MM.1S (cell line): ENCODE results near the gene LMNA.

Source experiments
- DNase-seq: peaks from one replicate; pipeline ENCODE4 v3.0.0-alpha.2; 2015
- H2AFZ ChIP-seq: fragments of 300-600 bp; sonication (generic); 2 replicates; pipeline ENCODE4 v1.6.0; 2016; ENCODE audit warnings: antibody characterized with exemption, low read length
- H3F3A ChIP-seq: fragments of 300-600 bp; sonication (generic); 2 replicates; pipeline ENCODE4 v1.6.1; 2016; ENCODE audit warnings: mild to moderate bottlenecking, antibody characterized with exemption, low read length, moderate library complexity, mixed read lengths; ENCODE audit not compliant: insufficient read depth
- H3K27ac ChIP-seq: fragments of 300-600 bp; sonication (generic); 2 replicates; pipeline ENCODE4 v1.5.1; 2016; ENCODE audit warnings: mild to moderate bottlenecking, low read length
- H3K27me3 ChIP-seq: fragments of 300-600 bp; sonication (generic); replicated peaks from 2 replicates; pipeline ENCODE4 v1.6.0; 2016; ENCODE audit warnings: low read length; ENCODE audit not compliant: insufficient read depth
- H3K36me3 ChIP-seq: fragments of 300-600 bp; sonication (generic); replicated peaks from 2 replicates; pipeline ENCODE4 v1.6.1; 2016; ENCODE audit warnings: mild to moderate bottlenecking, low read length, mixed read lengths; ENCODE audit not compliant: insufficient read depth
- H3K4me1 ChIP-seq: fragments of 300-600 bp; sonication (generic); 2 replicates; pipeline ENCODE4 v1.6.1; 2016; ENCODE audit warnings: low read length, mixed read lengths
- H3K4me2 ChIP-seq: fragments of 300-600 bp; sonication (generic); 2 replicates; pipeline ENCODE4 v1.6.0; 2016; ENCODE audit warnings: low read depth, low read length
- H3K4me3 ChIP-seq: fragments of 300-600 bp; sonication (generic); 2 replicates; pipeline ENCODE4 v1.5.1; 2016; ENCODE audit warnings: low read length, mixed read lengths
- H3K79me2 ChIP-seq: fragments of 300-600 bp; sonication (generic); 2 replicates; pipeline ENCODE4 v1.6.1; 2016; ENCODE audit warnings: mixed run types, low read length, mixed read lengths
- H3K9ac ChIP-seq: fragments of 300-600 bp; sonication (generic); 2 replicates; pipeline ENCODE4 v1.6.1; 2016; ENCODE audit warnings: low read length, mixed read lengths
- H3K9me2 ChIP-seq: fragments of 300-600 bp; sonication (generic); replicated peaks from 2 replicates; pipeline ENCODE4 v1.6.1; 2016; ENCODE audit warnings: mild to moderate bottlenecking, low read length, mixed read lengths; ENCODE audit not compliant: insufficient read depth
- H3K9me3 ChIP-seq: fragments of 300-600 bp; sonication (generic); replicated peaks from 2 replicates; pipeline ENCODE4 v1.6.1; 2016; ENCODE audit warnings: mild to moderate bottlenecking, low read length, mixed read lengths; ENCODE audit not compliant: insufficient read depth
- H4K20me1 ChIP-seq: fragments of 300-600 bp; sonication (generic); 2 replicates; pipeline ENCODE4 v1.6.1; 2016; ENCODE audit warnings: mild to moderate bottlenecking, low read length, moderate library complexity, mixed read lengths; ENCODE audit not compliant: insufficient read depth
- EZH2 ChIP-seq: fragments of 300-600 bp; sonication (generic); optimal IDR thresholded peaks from 2 replicates; pipeline ENCODE3; 2017; ENCODE audit warnings: low read depth, mild to moderate bottlenecking, antibody characterized with exemption, low read length, mixed read lengths
- EZH2phosphoT487 ChIP-seq: fragments of 300-600 bp; sonication (generic); IDR thresholded peaks from 2 replicates; pipeline ENCODE4 v1.6.1; 2018; ENCODE audit warnings: antibody characterized with exemption, low read length
- TF ChIP-seq, protein P1 (sequence below): fragments of 300-600 bp; sonication (generic); IDR thresholded peaks from 2 replicates; pipeline ENCODE4 v1.5.1; 2016; ENCODE audit warnings: antibody characterized with exemption, low read length, mixed read lengths

Gene LMNA

GRCh38 chr1:156157506-156157905, 43.0 kb downstream of the LMNA start:
- Histone ChIP-seq H3K9ac (peak overlapping the region; percentile 90), H3K4me2 (peak overlapping the region; percentile 99), H3K4me1 (peaks cover 63% of the 10 kb centered on the region), H3K36me3 (peaks cover 27% of the 10 kb centered on the region), H3K9me2 (no peaks in the 10 kb centered on the region), H2AFZ (no peak overlapping the region), H3K4me3 (peak overlapping the region; percentile 86), H3K27ac (peak overlapping the region; percentile 91), H3K27me3 (no peaks in the 10 kb centered on the region), H4K20me1 (no peaks in the 10 kb centered on the region), H3F3A (peaks cover 87% of the 10 kb centered on the region), H3K9me3 (no peaks in the 10 kb centered on the region), H3K79me2 (peaks cover 89% of the 10 kb centered on the region)
- TF ChIP-seq, protein P1, sequence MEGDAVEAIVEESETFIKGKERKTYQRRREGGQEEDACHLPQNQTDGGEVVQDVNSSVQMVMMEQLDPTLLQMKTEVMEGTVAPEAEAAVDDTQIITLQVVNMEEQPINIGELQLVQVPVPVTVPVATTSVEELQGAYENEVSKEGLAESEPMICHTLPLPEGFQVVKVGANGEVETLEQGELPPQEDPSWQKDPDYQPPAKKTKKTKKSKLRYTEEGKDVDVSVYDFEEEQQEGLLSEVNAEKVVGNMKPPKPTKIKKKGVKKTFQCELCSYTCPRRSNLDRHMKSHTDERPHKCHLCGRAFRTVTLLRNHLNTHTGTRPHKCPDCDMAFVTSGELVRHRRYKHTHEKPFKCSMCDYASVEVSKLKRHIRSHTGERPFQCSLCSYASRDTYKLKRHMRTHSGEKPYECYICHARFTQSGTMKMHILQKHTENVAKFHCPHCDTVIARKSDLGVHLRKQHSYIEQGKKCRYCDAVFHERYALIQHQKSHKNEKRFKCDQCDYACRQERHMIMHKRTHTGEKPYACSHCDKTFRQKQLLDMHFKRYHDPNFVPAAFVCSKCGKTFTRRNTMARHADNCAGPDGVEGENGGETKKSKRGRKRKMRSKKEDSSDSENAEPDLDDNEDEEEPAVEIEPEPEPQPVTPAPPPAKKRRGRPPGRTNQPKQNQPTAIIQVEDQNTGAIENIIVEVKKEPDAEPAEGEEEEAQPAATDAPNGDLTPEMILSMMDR: no peak
- no peak for TF ChIP-seq EZH2phosphoT487
- no peak for TF ChIP-seq EZH2
- DNase-seq: peak; percentile 99

DNA sequence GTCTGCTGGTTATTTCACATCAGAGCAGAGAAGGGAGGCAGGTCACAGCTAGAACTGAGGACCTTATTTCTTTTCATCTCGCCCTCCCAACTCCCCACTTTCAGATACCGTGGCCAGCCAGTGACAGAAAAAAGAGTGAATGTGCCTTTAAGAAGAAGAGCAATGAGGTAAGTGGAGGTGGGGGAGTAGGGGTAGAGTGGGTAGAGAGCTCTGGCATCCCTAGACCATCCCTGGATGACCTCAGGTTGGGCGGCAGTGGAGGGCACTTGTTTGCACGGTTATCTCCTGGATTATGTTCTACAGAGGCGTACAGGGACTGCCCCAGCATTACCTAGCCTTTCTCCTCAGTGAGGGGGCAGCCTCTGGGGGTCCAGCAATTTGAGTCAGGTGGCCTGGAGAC, 43.5 kb downstream of the LMNA start:
- Histone ChIP-seq H2AFZ (no peak overlapping the region), H4K20me1 (no peaks in the 10 kb centered on the region), H3K79me2 (peaks cover 89% of the 10 kb centered on the region), H3K27ac (peak overlapping the region; percentile 91), H3K9me2 (no peaks in the 10 kb centered on the region), H3K36me3 (peaks cover 31% of the 10 kb centered on the region), H3F3A (peaks cover 87% of the 10 kb centered on the region), H3K4me2 (peak overlapping the region; percentile 99), H3K9me3 (no peaks in the 10 kb centered on the region), H3K4me1 (peaks cover 63% of the 10 kb centered on the region), H3K4me3 (peak overlapping the region; percentile 60), H3K27me3 (no peaks in the 10 kb centered on the region), H3K9ac (peak overlapping the region; percentile 83)
- DNase-seq: no peak
- TF ChIP-seq, protein P1: no peak
- TF ChIP-seq EZH2: no peak
- TF ChIP-seq EZH2phosphoT487: no peak

- Histone ChIP-seq H3F3A (peaks cover 84% of the 10 kb centered on the region), H3K27me3 (no peaks in the 10 kb centered on the region), H4K20me1 (no peaks in the 10 kb centered on the region), H3K9me2 (no peaks in the 10 kb centered on the region), H3K27ac (peak overlapping the region; percentile 91), H3K9me3 (no peaks in the 10 kb centered on the region), H3K36me3 (peaks cover 42% of the 10 kb centered on the region), H3K4me3 (no peak overlapping the region), H3K4me1 (peaks cover 64% of the 10 kb centered on the region), H3K4me2 (peak overlapping the region; percentile 28), H2AFZ (no peak overlapping the region), H3K9ac (peak overlapping the region; percentile 45), H3K79me2 (peaks cover 86% of the 10 kb centered on the region)
- no peak for TF ChIP-seq EZH2phosphoT487
- TF ChIP-seq, protein P1: no peak
- TF ChIP-seq EZH2: no peak
- DNase-seq: no peak
Observed at GRCh38 chr1:156160000-156160742, 45.7 kb downstream of the LMNA start.
